OCI-LY7 (cell line): ENCODE results near the gene IP6K3.

Experiments
- CTCF ChIP-seq: fragments of 200-600 bp; sonication (generic); conservative IDR thresholded peaks from 2 replicates; pipeline ENCODE4 v1.5.1; 2014; ENCODE audit warnings: mild to moderate bottlenecking, antibody characterized with exemption, low read length, moderate library complexity, mixed read lengths
- EZH2phosphoT487 ChIP-seq: fragments of 200-600 bp; sonication (generic); IDR thresholded peaks from 2 replicates; pipeline ENCODE4 v1.6.1; 2018; ENCODE audit warnings: low read depth, borderline replicate concordance, mild to moderate bottlenecking, mixed run types, antibody characterized with exemption, low read length, moderate library complexity, mixed read lengths

GRCh38 chr6:33718713-33719112, 28.0 kb downstream of the IP6K3 start:
- TF ChIP-seq CTCF (no peak), EZH2phosphoT487 (no peak)
